ENCODE data around the gene HEXA.
A peak's percentile ranks its signal among the peaks of the same experiment; 100 is the strongest.

GRCh38 chr15:72319360-72319984 lies 56.3 kb downstream of the HEXA start:
- TF ChIP-seq ZNF263 (CRISPR knock-in tag; IDR thresholded peaks at IDR 0.05; ENCODE audit: low read depth) (peak; percentile 75; the same call in 1 of the 2 replicates), CTCF (IDR thresholded peaks at IDR 0.05) (no peak), ETV6 (CRISPR knock-in tag; IDR thresholded peaks at IDR 0.05) (peak; percentile 99)

All from WTC11 (cell line).